ENCODE results near the gene SNTG2. TPM values are rescaled to one million over a fixed set of nuclear protein-coding genes. Genes with fewer than 3 reads are reported as not detected.

SNTG2 gene
- total and polyA plus RNA-seq, 2 of the 13 experiments (the other 11 are each of a cell fraction or from before 2014, with no cell fraction given), result not detected

GRCh38 chr2:1253629-1254028 is 303.0 kb downstream of the SNTG2 start:
- ChIA-PET POLR2A (no interaction called here), CTCF (ENCODE audit: low intra/inter-chr PET ratio, low total read pairs) (no interaction called here)
- Histone ChIP-seq H4K20me1 (ENCODE audit: insufficient read depth, low read length) (no peaks in the 10 kb centered on the region), H3K9ac (ENCODE audit: insufficient read depth, low read depth, low read length) (no peak overlapping the region), H3K4me1 (ENCODE audit: insufficient read depth, low read length) (no peaks in the 10 kb centered on the region), H3K36me3 (replicated peaks in 1 of 2; ENCODE audit: control insufficient read depth in 1 of 2, insufficient read depth in 2 of 2, low read length in 2 of 2) (no peaks in the 10 kb centered on the region), H3K9me3 (ENCODE audit: low read length) (no peaks in the 10 kb centered on the region), H2AFZ (ENCODE audit: low read length) (no peak overlapping the region), H3K79me2 (ENCODE audit: insufficient read depth, low read length) (no peaks in the 10 kb centered on the region), H3K4me3 (replicated peaks in 1 of 3; ENCODE audit: insufficient read depth in 1 of 3, low read depth in 2 of 3, low read length in 3 of 3) (no peak overlapping the region), H3K27ac (ENCODE audit: extremely low read length, insufficient read depth, low read length) (no peak overlapping the region), H3K27me3 (ENCODE audit: control insufficient read depth in 1 of 2, insufficient read depth in 2 of 2, low read length in 2 of 2) (peaks cover 0 to 34% of the 10 kb centered on the region in 2 experiments), H3K4me2 (ENCODE audit: low read depth, low read length) (no peak overlapping the region)
- TF ChIP-seq SMARCE1 (IDR thresholded peaks at IDR 0.05; ENCODE audit: borderline replicate concordance) (no peak), ZFP62 (CRISPR knock-in tag; IDR thresholded peaks at IDR 0.05) (no peak), EEA1 (CRISPR knock-in tag; IDR thresholded peaks at IDR 0.05; ENCODE audit: borderline replicate concordance) (no peak), STAT6 (CRISPR knock-in tag; IDR thresholded peaks at IDR 0.05; ENCODE audit: borderline replicate concordance) (no peak), TBP (CRISPR knock-in tag; IDR thresholded peaks at IDR 0.05) (no peak), HOXA7 (CRISPR knock-in tag; IDR thresholded peaks at IDR 0.05) (no peak), HNF1B (CRISPR knock-in tag; IDR thresholded peaks at IDR 0.05) (no peak), ZNF501 (CRISPR knock-in tag; IDR thresholded peaks at IDR 0.05) (no peak), RXRA (CRISPR knock-in tag; IDR thresholded peaks at IDR 0.05) (no peak), ZGPAT (CRISPR knock-in tag; IDR thresholded peaks at IDR 0.05) (no peak), ZNF598 (CRISPR knock-in tag; IDR thresholded peaks at IDR 0.05; ENCODE audit: borderline replicate concordance) (no peak), SP1 (IDR thresholded peaks at IDR 0.05) (no peak), SP1 (CRISPR knock-in tag; IDR thresholded peaks at IDR 0.05) (no peak), SNAPC2 (CRISPR knock-in tag; IDR thresholded peaks at IDR 0.05) (no peak), SIN3A (IDR thresholded peaks at IDR 0.05; ENCODE audit: borderline replicate concordance, low read depth, low read length) (no peak), MXD4 (CRISPR knock-in tag; IDR thresholded peaks at IDR 0.05) (no peak), JUNB (CRISPR knock-in tag; IDR thresholded peaks at IDR 0.05; ENCODE audit: borderline replicate concordance) (no peak)
- WGBS (ENCODE audit: low lambda C conversion rate), result 7% methylated on average over 4 of the region's 4 CpGs
- in situ Hi-C loops (cut with HindIII; ENCODE audit: extremely low pct_ligation_motif_present, low pct_unique_long_range_greater_than_20kb), result no loop called here
- no peak for ATAC-seq
- intact Hi-C loops (cut with micrococcal nuclease; ENCODE audit: unreplicated experiment), result no loop called here
- BruUV-seq (replicated peaks), result no TSS peak
- FAIRE-seq, result no peak
- no peak for DNase-seq (ENCODE audit: low spot score)
